MCF 10A (cell line): Measurements from ENCODE around the gene OR14A2. TPM values are rescaled to one million over a fixed set of nuclear protein-coding genes. Genes with fewer than 3 reads are reported as not detected.
"Not testable (repeated sequence)": the region's sequence is repeated elsewhere in the genome, so short reads cannot be mapped to it uniquely, and the experiment has no call there.

Experiments used
- BruUV-seq: library from RNA; stranded (reverse); fragments of 400-500 nt; replicated peaks from 2 replicates; lab custom pipeline; 2021; lab: Mats Ljungman, UMichigan
- CTCF ChIA-PET: fragments of 300-600 bp; sonication (Branson Sonifier 250); formaldehyde crosslinking; extraction: SDS; loops from one replicate; lab custom pipeline; 2021; ENCODE audit warnings: antibody characterized with exemption, inconsistent platforms; lab: Yijun Ruan, JAX
- POLR2A ChIA-PET: fragments of 300-600, 350-650 bp; sonication (Branson Sonifier 250); formaldehyde crosslinking; extraction: SDS; loops from one replicate; lab custom pipeline; 2020; ENCODE audit warnings: antibody characterized with exemption, inconsistent platforms; lab: Yijun Ruan, JAX
- DNase-seq: peaks from one replicate; pipeline ENCODE4 v3.0.0-alpha.2; 2018; ENCODE audit not compliant: unreplicated experiment
- H3K27ac Mint-ChIP-seq: one replicate; pipeline ENCODE4 v1.8.0; 2022; ENCODE audit warnings: mild to moderate bottlenecking, low read depth, mixed read lengths; ENCODE audit not compliant: unreplicated experiment
- H3K27me3 Mint-ChIP-seq: one replicate; pipeline ENCODE4 v1.8.0; 2022; ENCODE audit warnings: mixed read lengths; ENCODE audit not compliant: insufficient read depth, unreplicated experiment
- H3K36me3 Mint-ChIP-seq: one replicate; pipeline ENCODE4 v1.8.0; 2022; ENCODE audit warnings: mild to moderate bottlenecking, moderate library complexity, mixed read lengths; ENCODE audit not compliant: insufficient read depth, unreplicated experiment
- H3K4me1 Mint-ChIP-seq: one replicate; pipeline ENCODE4 v1.8.0; 2022; ENCODE audit warnings: mixed read lengths; ENCODE audit not compliant: insufficient read depth, unreplicated experiment
- H3K4me3 Mint-ChIP-seq: one replicate; pipeline ENCODE4 v1.8.0; 2022; ENCODE audit warnings: mild to moderate bottlenecking, moderate library complexity, mixed read lengths; ENCODE audit not compliant: unreplicated experiment
- H3K9me3 Mint-ChIP-seq: one replicate; pipeline ENCODE4 v1.8.0; 2022; ENCODE audit warnings: mixed read lengths; ENCODE audit not compliant: unreplicated experiment
- CTCF ChIP-seq: fragments of 200-600 bp; IDR thresholded peaks from one replicate; pipeline ENCODE4 v1.8.0; 2022; ENCODE audit warnings: antibody characterized with exemption, mild to moderate bottlenecking; ENCODE audit not compliant: unreplicated experiment
- intact Hi-C: fragments of 100-400 bp; cut with micrococcal nuclease; formaldehyde crosslinking; loops from 2 replicates; pipeline ENCODE4 v1.14.1; 2022
- total RNA-seq: library from RNA; stranded (reverse); gene quantifications from 2 replicates; pipeline ENCODE4 v1.2.3, GENCODE V29; 2022

OR14A2 gene
- total RNA-seq, 1 experiment from 2014 or later, result not detected

- Mint-ChIP-seq H3K27me3 (no peaks in the 10 kb centered on the region), H3K4me3 (no peak overlapping the region), H3K9me3 (peaks cover 11% of the 10 kb centered on the region), H3K27ac (no peak overlapping the region), H3K4me1 (peaks cover 31% of the 10 kb centered on the region), H3K36me3 (no peaks in the 10 kb centered on the region)
- ChIA-PET POLR2A (no interaction called here), CTCF (interaction anchor here (0.7 to 1.3 kb wide), 4 partner anchors 11 to 69 kb away, joined by 3 to 4 read pairs (median 3); no protein-coding TSS in a partner anchor)
- TF ChIP-seq CTCF, result no peak
- BruUV-seq, result no TSS peak
- intact Hi-C loops, result no loop called here
- no peak for DNase-seq
Measured at GRCh38 chr1:247749870-247750269, 1.9 kb upstream of the OR14A2 start.

- H3K27ac Mint-ChIP-seq, result peak overlapping the region; percentile 72
- intact Hi-C loops, result loop anchor here (2.0 kb wide), 1 partner anchor 159 kb away; no protein-coding TSS in a partner anchor
- peaks cover 26% of the 10 kb centered on the region for H3K4me1 Mint-ChIP-seq
- no peak for TF ChIP-seq CTCF
- ChIA-PET POLR2A (no interaction called here), CTCF (no interaction called here)
- no peaks in the 10 kb centered on the region for H3K27me3 Mint-ChIP-seq
- H3K36me3 Mint-ChIP-seq, result no peaks in the 10 kb centered on the region
- H3K4me3 Mint-ChIP-seq, result no peak overlapping the region
- BruUV-seq, result no TSS peak
- peaks cover 11% of the 10 kb centered on the region for H3K9me3 Mint-ChIP-seq
- peak; percentile 67 for DNase-seq
Measured at GRCh38 chr1:247747616-247748015, 325 bp downstream of the OR14A2 start.

GRCh38 chr1:247746391-247746935, 1.5 kb downstream of the OR14A2 start:
- DNase-seq, result peak; percentile 77
- Mint-ChIP-seq H3K27me3 (no peaks in the 10 kb centered on the region), H3K9me3 (peaks cover 11% of the 10 kb centered on the region), H3K4me1 (peaks cover 36% of the 10 kb centered on the region), H3K4me3 (no peak overlapping the region), H3K27ac (peak overlapping the region; percentile 72), H3K36me3 (no peaks in the 10 kb centered on the region)
- POLR2A ChIA-PET, result interaction anchor here (0.6 to 1.0 kb wide), 2 partner anchors 16 to 21 kb away, joined by 3 read pairs; no protein-coding TSS in a partner anchor
- CTCF ChIA-PET, result interaction anchor here (0.7 to 1.8 kb wide), 5 partner anchors 9 to 65 kb away, joined by 3 to 6 read pairs (median 3); no protein-coding TSS in a partner anchor
- intact Hi-C loops, result loop anchor here (2.0 kb wide), 1 partner anchor 160 kb away; no protein-coding TSS in a partner anchor
- no TSS peak for BruUV-seq
- no peak for TF ChIP-seq CTCF

- H3K9me3 Mint-ChIP-seq, H3K36me3 Mint-ChIP-seq, intact Hi-C loops, H3K4me3 Mint-ChIP-seq, H3K27me3 Mint-ChIP-seq, BruUV-seq: not testable (repeated sequence)
- DNase-seq, result peak; percentile 14
- Mint-ChIP-seq H3K4me1 (peaks cover 31% of the 10 kb centered on the region), H3K27ac (peak overlapping the region; percentile 13)
- CTCF ChIA-PET, result interaction anchor here (0.6 kb wide), 1 partner anchor 202 kb away, joined by 3 read pairs; no protein-coding TSS in a partner anchor
- POLR2A ChIA-PET, result interaction anchor here (1.1 to 1.5 kb wide), 3 partner anchors 8 to 14 kb away, joined by 3 to 4 read pairs (median 4); no protein-coding TSS in a partner anchor
Measured at GRCh38 chr1:247742215-247742760, 5.7 kb downstream of the OR14A2 start.
